HG03060 (cell line): ENCODE results near the gene TMPRSS9.
"Not testable (repeated sequence)": the region's sequence is repeated elsewhere in the genome, so short reads cannot be mapped to it uniquely, and the experiment has no call there.

Experiments
- ATAC-seq: cut with Tn5 transposase; IDR thresholded peaks from one replicate; pipeline ENCODE4 v1.9.1; 2021; ENCODE audit warnings: low read depth, moderate number of reproducible peaks; ENCODE audit not compliant: unreplicated experiment

The TMPRSS9 gene

GRCh38 chr19:2387367-2388288 is 27.6 kb downstream of the TMPRSS9 start:
- ATAC-seq = no peak

DNA sequence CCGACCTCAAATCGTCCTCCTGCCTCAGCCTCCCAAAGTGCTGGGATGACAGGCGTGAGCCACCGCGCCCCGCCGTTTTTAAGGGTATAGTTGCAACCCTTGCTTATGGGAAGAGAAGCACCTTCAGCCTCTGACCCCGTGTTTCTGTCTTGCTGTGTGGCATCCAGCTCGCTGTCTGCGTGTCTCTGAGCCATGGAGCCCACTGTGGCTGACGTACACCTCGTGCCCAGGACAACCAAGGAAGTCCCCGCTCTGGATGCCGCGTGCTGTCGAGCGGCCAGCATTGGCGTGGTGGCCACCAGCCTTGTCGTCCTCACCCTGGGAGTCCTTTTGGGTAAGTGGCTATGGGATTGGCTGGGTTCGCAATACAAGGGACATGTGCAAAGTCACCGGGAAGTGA is 29.5 kb downstream of the TMPRSS9 start:
- ATAC-seq = no peak

DNA sequence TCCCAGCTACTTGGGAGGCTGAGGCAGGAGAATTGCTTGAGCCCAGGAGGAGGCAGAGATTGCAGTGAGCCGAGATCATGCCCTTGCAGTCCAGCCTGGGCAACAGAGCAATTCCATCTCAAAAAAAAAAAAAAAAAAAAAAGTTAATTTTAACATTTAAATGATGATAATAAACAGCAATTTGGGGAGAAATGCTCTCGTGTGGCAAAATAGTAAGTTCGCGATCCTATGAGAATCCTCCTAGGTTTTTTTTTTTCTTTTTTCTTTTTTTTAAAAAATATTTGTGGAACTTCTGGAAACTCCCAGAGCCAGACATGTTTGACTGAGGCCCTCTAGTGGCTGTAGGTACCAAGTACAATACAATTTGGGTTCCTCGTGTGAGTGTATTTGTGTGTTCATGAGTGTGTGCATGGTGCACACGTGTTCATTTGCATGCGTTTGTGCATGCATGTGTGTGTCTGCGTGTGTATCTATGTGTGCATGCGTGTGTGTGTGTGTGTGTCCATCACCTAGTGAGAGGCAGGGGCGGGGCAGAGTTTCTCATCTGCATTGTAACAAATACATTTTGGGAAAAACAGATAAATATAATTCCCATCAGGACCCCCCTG is 31.2 kb downstream of the TMPRSS9 start:
- ATAC-seq = no peak

GRCh38 chr19:2392366-2392765 is 32.3 kb downstream of the TMPRSS9 start:
- no peak for ATAC-seq

- ATAC-seq = not testable (repeated sequence)
These were observed 32.8 kb downstream of the TMPRSS9 start for GRCh38 chr19:2392899-2393298.

DNA sequence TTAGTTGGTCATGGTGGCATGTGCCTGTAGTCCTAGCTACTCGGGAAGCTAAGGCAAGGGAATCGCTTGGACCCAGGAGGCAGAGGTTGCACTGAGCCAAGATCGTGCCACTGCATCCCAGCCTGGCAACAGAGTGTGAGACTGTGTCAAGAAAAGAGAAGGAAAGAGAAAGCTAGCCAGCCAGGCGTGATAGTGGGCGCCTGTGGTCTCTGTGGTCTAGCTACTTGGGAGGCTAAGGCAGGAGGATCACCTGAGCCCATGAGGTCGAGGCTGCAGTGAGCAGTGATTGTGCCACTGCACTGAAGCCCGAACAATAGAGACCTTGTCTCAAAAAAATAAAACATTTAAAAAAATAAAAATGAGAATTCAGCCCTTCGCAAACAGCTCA is 34.0 kb downstream of the TMPRSS9 start:
- ATAC-seq = no peak

DNA sequence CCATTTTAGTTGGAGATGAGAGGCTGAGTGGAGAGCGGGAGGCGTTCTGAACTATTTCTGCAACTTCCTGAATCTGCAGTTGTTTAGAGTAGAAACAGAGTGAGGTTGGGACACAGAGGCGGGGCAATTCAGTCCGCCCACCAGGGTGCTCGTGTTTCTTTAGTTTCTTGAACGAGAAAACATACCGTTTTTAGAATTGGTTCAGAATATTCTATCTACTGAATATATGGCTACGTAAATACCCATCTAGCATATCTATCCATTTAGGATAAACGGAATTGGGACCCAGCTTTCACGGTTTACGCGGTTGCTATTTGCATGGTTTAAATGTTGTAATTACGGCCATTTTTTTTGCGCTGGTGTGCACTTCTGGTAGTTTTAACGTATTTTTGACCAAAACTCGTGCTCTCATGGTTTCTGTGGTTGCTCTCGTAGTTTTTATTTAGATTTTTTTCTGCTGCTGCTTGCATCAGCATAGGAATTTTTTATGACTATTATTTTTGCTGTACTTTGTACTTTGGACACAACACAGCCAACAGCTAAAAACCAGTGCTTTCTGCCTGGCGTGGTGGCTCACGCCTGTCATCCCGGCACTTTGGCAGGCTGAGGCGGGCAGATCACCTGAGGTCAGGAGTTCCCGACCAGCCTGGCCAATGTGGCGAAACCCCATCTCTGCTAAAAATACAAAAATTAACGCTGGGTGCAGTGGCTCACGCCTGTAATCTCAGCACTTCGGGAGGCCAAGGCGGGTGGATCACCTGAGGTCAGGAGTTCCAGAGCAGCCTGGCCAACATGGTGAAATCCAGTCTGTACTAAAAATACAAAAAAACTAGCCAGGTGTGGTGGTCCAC is 34.6 kb downstream of the TMPRSS9 start:
- ATAC-seq = no peak

GRCh38 chr19:2395293-2395829 is 35.3 kb downstream of the TMPRSS9 start:
- ATAC-seq = not testable (repeated sequence)

GRCh38 chr19:2397173-2397572 is 37.1 kb downstream of the TMPRSS9 start:
- ATAC-seq = not testable (repeated sequence)

GRCh38 chr19:2398735-2399305 is 38.8 kb downstream of the TMPRSS9 start:
- ATAC-seq = no peak

DNA sequence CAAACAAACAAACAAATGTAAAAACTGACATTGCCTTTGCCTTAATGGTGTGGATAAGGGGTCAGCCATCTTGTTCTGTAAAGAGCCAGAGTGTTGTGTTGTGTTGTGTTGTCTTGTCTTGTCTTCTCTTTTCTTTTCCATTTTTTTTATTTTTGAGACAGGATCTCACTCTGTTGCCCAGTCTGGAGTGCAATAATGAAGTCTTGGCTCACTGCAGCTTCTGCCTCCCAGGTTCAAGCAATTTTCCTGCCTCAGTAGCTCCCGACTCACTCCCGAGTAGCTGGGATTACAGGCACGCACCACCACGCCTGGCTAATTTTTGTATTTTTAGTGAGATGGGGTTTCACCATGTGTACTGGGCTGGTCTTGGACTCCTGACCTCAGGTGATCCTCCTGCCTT is 39.5 kb downstream of the TMPRSS9 start:
- no peak for ATAC-seq

- ATAC-seq = no peak
These were observed 48.2 kb downstream of the TMPRSS9 start for GRCh38 chr19:2408247-2408646.

GRCh38 chr19:2409352-2409912 is 49.4 kb downstream of the TMPRSS9 start:
- ATAC-seq = no peak

DNA sequence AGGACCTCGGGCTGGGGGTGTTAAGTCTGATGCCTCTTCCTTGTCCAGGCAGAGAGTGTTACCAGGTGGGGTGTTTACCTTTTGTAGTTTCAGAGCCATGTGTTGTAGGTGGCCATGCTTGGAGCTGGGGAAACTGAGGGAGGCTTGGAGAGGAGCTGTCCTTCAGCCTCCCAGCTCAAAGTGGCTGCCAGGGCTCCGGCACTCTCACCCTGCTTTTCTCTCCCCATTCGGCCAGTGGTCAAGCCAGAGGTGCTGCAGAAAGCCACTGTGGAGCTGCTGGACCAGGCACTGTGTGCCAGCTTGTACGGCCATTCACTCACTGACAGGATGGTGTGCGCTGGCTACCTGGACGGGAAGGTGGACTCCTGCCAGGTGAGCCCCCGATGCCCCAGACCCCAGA is 50.0 kb downstream of the TMPRSS9 start:
- ATAC-seq = no peak

GRCh38 chr19:2411709-2412108 is 51.6 kb downstream of the TMPRSS9 start:
- no peak for ATAC-seq

DNA sequence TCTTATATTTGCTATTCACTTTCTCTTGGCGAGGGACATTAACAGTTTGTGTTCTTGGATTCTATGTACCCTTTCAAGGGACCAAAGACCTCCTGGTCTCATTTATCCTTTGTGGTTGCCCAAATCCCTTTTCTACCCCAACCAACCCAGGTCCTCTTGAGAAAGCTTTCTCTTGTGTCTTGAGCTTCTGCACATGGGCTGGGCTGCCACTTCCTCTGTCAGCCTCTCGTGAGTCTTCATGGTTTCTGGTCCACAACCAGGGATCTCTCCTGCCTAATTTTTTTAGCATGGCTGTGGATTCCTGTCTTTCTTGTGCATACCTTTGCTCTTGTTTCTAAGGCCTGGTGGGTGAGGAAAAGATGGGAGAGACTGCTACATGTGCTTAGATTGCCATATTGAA is 52.4 kb downstream of the TMPRSS9 start:
- no peak for ATAC-seq

DNA sequence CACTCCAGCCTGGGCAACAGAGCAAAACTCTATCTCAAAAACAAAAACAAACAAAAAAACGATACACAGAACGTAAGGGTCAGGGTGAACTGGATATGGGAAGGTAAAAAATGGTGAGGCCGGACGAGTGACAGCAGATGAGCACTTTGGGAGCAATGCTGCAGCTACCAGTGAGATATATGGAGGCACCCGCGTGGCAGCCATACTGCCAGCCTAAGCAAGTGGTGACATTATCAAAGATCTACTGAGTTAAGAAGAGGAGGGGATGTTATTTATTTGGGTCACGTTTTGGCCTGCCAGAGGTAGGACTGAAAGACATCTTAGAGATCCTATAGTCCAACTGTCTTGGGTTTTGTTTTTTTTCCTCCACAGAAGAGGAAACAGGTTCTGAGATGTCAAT is 53.1 kb downstream of the TMPRSS9 start:
- ATAC-seq = no peak

DNA sequence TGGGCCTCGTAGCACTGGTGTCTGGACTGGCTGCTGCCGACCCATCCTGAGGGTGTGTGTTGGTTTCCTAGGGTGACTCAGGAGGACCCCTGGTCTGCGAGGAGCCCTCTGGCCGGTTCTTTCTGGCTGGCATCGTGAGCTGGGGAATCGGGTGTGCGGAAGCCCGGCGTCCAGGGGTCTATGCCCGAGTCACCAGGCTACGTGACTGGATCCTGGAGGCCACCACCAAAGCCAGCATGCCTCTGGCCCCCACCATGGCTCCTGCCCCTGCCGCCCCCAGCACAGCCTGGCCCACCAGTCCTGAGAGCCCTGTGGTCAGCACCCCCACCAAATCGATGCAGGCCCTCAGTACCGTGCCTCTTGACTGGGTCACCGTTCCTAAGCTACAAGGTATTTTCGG is 53.6 kb downstream of the TMPRSS9 start:
- ATAC-seq = no peak

DNA sequence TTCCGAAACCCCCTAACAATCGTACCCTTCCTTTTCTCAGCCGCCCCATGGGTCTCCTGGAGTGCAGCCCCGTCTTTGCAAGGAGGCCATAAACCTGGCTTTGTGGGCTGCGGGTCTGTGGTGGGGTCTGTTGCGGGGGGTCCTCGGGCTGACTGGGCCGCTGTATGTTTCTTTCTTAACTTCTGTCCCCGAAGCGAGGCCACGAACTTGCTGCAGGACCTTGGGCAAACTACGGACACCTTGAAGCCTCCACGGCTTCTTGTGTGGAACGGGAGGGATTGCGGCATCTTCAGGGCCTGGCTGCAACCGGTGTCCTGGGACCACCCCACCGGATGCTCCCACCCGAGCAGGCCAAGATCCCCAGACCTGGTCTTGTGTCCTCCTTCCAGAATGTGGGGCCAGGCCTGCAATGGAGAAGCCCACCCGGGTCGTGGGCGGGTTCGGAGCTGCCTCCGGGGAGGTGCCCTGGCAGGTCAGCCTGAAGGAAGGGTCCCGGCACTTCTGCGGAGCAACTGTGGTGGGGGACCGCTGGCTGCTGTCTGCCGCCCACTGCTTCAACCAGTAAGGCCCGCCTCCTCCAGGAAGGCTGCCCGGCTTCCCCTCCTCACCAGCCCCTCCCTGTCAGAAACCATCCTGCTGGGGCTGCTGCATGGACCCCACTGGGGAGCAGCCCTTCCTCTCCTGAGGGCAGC is 55.4 kb downstream of the TMPRSS9 start:
- ATAC-seq = no peak

- ATAC-seq = no peak
These were observed 55.9 kb downstream of the TMPRSS9 start for GRCh38 chr19:2415973-2416319.
